NCI-H2196 treated with DMSO at 0.1 percent for 48 hours (cell line): Measurements from ENCODE around the gene TRRAP.

Source experiments
- DNase-seq: peaks from one replicate; lab custom pipeline; 2025; ENCODE audit not compliant: unreplicated experiment; lab: John Stamatoyannopoulos, UW

Gene TRRAP

GRCh38 chr7:99002148-99002826 lies 124.0 kb downstream of the TRRAP start:
- DNase-seq: no peak

GRCh38 chr7:99002827-99003212 lies 124.5 kb downstream of the TRRAP start:
- no peak for DNase-seq

- DNase-seq: no peak
Observed at GRCh38 chr7:99003419-99003818, 125.1 kb downstream of the TRRAP start.

GRCh38 chr7:99004216-99004615 lies 125.9 kb downstream of the TRRAP start:
- DNase-seq: no peak

- DNase-seq: no peak
Observed at GRCh38 chr7:99004781-99005500, 126.6 kb downstream of the TRRAP start.

- DNase-seq: no peak
Observed at GRCh38 chr7:99005776-99006175, 127.4 kb downstream of the TRRAP start.

- DNase-seq: no peak
Observed at GRCh38 chr7:99006739-99007424, 128.6 kb downstream of the TRRAP start.

- DNase-seq: no peak
Observed at GRCh38 chr7:99008181-99008631, 129.9 kb downstream of the TRRAP start.

- DNase-seq: no peak
Observed at GRCh38 chr7:99008921-99009530, 130.7 kb downstream of the TRRAP start.

GRCh38 chr7:99010281-99010680 lies 131.9 kb downstream of the TRRAP start:
- no peak for DNase-seq

- DNase-seq: no peak
Observed at GRCh38 chr7:99011341-99011705, 133.0 kb downstream of the TRRAP start.

- DNase-seq: no peak
Observed at GRCh38 chr7:99011706-99012404, 133.5 kb downstream of the TRRAP start.

GRCh38 chr7:99012722-99013121 lies 134.4 kb downstream of the TRRAP start:
- no peak for DNase-seq

- no peak for DNase-seq
Observed at GRCh38 chr7:99013266-99014112, 135.2 kb downstream of the TRRAP start.

GRCh38 chr7:99014113-99014985 lies 136.0 kb downstream of the TRRAP start:
- no peak for DNase-seq

- no peak for DNase-seq
Observed at GRCh38 chr7:99016196-99016595, 137.9 kb downstream of the TRRAP start.

GRCh38 chr7:99019523-99020412 lies 141.4 kb downstream of the TRRAP start:
- DNase-seq: no peak

GRCh38 chr7:99020413-99020715 lies 142.0 kb downstream of the TRRAP start:
- no peak for DNase-seq
